ENCODE data around the gene PTPRN2.

DNA sequence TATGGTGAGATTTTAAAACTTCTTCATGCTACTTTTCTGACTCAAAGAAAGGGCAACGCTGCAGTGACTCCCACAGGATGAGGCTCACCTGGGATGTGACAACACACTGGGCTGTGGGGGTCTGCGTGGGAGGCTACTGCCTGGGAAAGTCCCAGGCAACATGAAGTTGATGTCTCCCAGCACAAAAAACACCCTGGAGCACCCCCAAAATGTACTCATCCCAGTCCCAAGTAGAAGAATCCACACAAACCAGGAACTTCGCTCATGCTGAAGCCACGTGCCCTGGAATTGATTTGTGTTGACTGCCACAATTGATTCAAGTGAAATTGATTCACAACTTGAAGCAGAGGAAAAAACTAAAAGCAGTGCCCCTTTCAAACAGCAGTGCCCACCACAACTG lies 24.9 kb upstream of the PTPRN2 start:
- TF ChIP-seq, protein P1, sequence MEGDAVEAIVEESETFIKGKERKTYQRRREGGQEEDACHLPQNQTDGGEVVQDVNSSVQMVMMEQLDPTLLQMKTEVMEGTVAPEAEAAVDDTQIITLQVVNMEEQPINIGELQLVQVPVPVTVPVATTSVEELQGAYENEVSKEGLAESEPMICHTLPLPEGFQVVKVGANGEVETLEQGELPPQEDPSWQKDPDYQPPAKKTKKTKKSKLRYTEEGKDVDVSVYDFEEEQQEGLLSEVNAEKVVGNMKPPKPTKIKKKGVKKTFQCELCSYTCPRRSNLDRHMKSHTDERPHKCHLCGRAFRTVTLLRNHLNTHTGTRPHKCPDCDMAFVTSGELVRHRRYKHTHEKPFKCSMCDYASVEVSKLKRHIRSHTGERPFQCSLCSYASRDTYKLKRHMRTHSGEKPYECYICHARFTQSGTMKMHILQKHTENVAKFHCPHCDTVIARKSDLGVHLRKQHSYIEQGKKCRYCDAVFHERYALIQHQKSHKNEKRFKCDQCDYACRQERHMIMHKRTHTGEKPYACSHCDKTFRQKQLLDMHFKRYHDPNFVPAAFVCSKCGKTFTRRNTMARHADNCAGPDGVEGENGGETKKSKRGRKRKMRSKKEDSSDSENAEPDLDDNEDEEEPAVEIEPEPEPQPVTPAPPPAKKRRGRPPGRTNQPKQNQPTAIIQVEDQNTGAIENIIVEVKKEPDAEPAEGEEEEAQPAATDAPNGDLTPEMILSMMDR (conservative IDR thresholded peaks at IDR 0.05; ENCODE audit: low read depth, low read length): no peak
- no peak for TF ChIP-seq EZH2 (IDR thresholded peaks at IDR 0.05; ENCODE audit: borderline replicate concordance, low read depth, low read length, poor library complexity, severe bottlenecking)

Data from A673 (cell line).